KG1 (cell line): ENCODE measurements around the gene PDE2A.

Source experiments
- DNase-seq: peaks from one replicate; lab custom pipeline; 2025; lab: John Stamatoyannopoulos, UW

Gene PDE2A

DNA sequence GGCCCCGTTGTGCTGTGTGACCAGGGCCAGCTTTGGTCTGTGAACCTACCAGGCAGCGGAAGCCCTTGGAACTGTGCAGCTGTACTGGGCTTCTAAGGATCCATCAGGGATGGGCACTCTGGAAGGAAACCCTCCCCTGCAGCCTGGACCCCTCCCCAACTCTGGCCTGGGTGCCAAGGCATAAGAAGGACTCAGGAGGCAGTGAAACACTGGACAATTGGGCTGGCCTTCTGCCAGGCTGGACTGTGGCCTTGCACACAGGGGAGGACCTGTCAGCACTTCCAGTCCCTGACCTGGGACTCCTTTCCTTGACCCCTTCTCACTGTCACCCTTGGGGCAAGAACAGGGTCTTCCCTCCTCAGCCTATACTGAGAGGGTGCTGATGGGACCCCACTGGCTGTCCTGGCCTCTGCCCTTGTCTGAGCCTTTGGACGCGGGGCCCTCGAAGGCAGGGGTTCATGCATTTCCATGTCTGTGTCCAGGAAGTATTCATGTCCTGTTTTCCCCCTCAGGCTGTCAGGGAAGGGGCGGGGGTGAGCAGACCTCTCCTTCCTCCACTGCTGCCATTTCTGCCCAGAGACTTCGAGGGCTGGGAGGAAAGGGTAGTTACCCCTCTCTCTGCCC, 39.6 kb downstream of the PDE2A start:
- no peak for DNase-seq

DNA sequence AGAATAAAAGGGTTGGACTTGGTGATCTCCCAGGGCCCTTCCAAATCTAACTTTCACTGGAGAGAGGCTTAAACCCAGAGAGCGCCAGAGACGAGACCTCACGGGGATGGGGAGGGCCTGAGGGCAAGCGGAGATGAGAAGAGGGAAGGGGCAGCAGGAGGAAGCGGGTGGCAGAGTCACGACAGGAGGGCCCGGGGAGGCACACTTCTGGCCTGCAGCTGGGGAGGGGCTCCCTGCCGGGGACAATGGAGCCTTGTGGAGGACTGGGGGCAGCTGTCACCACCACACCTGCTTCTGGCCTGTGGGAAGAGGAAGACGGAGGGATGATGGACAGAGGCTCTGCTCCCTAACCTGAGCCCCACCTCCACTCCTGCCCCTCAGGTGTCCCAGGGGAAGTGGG, 40.2 kb downstream of the PDE2A start:
- DNase-seq: no peak

DNA sequence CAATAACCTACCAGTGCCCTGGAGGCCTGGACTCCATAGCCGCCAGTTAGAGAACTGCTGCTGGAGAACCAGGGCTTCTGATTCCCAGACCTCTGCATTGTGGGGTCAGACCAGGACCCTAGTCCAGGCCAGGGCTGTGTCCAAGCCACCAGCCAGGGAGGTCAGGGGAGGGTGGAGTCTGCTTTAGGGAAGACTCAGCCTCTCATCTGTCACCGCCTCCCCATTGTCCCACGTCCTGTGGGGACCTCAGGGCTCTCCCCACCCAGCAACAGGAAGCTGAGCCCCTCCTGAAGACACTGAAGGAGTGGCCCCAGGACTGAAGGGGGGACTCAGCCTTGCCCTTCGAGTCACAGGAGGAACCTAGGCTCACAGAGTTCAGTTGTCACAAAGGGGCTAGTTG, 41.2 kb downstream of the PDE2A start:
- DNase-seq: no peak

DNA sequence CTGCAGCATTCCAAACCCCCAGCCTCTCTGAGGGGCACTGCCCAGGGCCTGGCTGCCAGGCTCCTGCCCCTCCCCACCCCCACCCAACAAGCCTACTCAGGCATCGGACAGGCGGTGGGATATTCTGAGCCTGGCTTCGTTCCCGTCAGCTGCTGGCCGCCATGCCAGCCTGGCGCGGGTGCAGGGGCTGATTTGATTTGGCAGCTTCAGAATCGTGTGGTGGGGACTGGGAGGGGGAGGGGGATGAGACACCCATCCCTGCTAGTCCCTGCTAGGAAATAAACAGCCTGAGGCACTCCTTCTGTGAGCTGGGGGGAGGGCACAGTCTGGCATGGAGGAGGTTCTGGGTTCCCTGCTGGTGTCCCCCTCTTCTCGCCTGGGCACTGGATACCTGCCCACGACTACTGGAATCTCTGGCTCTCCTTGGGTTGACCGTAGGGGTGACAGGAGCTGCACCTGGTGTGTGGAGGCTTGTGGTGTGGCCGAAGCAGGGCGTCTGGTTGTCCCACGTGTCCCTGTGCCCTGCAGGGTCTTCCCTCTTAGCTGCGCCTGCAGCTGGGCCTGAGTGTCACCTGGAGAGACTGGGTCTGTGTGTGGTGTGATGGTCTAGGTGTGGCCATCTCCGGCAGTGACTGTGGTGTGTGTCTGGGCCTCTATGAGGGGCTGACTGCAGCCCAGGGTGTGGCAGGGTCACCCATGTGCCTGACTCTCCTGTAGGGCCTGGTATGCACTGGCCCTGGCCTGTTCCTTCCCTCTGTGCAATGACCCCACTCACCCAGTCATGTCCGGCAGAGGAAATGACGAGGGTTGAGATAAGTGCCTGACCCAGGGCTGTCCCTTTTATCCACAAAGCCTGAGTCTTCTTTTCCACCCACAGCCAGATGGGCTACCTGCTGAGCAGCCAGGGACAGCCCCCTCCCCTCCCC, 42.2 kb downstream of the PDE2A start:
- DNase-seq: no peak

DNA sequence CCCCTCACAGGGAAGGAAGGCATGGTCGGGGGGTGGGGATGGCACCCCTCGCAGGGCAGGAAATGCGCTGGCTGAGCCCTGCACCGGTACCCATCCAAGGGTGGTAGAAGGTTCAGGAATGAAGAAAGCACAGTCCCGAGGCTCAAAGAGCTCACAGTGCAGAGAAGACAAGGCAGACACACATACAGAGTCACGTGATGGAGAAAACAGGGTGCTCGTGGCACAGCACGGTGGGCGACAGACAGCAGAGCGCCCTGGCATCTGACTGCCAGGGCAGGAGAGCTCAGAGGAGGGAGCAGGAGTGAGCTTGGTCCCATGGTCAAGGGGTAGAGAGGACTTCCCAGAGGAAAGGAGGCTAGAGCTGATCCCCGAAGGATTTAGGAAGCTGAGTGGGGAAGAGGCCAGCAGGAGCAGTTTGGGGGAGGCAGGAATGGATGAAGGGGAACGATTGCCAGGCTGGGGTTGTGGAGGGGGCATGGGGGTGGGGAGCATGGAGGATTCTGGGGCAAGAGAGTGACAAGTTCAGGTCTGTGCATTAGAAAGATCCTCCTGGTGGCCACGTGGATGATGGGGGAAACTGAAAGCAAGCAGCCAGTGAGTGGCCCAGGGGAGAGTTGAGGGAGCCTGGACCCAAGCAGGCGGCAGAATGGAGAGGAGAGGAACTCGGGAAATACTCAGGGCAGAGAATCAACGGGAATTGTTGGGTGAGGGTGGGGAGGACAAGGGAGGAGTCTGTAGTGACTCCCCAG, 43.9 kb downstream of the PDE2A start:
- no peak for DNase-seq

DNA sequence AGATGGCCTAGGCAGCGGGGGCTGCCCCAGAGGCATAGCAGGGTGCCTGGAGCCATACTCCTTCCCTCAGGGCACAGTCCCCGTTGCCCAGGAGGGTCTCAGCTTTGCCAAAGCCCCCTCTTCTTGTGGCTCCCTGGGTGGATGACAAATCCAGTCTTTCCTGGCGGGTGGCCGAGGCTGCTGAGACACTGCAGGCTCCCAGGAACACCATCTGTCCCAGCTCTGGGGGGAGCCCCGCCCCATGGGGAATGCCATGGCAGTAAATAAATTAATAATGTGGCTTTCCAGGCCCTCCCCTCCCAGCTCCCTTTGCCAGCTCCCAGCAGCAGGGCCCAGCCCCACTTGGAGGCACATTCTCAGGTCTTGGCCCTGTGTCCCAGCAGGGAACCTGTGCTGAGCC, 45.0 kb downstream of the PDE2A start:
- no peak for DNase-seq

DNA sequence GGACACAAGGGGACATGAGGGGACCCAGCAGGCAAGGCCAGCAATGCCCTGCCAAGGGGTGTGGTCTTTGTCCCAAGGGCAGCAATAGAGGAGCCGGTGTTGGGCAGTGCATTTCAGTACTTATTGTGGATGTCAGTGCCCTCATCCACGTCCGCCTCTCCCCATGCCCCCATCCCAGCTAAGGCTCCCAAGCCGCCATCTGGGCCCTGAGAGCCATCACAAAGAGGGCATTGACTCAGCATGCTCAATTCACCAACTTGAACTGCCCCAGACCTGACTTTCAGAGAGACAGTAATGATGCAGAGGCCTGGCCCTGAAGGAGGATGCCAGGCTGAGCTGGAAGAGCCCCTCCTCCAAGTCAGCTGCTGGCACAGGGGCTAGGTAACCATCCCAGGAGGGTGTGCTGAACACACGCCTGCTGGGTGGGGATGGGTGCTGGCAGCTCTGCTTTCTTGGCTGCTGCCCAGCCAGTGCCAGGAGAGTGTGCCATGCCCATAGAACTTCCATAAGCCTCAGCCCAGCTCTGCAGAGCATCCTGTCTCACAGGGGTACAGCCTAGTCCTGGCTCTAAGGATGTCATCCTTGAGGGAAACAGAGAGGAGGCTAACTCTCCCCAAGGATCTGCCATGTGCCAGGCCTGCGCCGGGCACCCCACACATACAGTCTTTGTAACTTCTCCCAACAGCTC, 46.5 kb downstream of the PDE2A start:
- DNase-seq: no peak

DNA sequence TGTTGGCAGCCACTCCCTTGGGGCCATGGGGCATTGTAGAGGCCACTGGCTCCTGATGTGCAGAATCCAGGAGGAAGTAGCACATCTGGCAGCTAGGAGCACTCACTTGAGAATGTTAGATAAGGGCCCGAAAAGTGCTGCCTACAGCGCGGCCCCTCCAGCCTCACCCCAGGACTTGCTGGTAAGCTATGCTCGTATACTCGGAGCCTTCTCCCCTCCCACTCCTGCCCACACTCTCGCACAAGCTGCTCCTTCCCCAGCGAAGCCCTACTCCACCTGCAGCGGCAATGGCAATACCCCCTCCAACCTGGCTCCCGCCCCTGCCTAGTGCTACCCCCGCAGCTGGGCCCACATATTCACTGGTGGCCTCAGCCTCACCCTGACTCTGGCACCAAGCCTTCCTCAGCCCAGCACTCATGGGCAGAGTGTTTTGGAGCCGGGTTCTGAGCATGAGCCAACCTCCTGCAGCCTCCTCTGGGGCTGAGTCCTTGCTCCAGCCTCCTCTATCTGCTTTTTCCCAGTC, 47.7 kb downstream of the PDE2A start:
- DNase-seq: no peak

DNA sequence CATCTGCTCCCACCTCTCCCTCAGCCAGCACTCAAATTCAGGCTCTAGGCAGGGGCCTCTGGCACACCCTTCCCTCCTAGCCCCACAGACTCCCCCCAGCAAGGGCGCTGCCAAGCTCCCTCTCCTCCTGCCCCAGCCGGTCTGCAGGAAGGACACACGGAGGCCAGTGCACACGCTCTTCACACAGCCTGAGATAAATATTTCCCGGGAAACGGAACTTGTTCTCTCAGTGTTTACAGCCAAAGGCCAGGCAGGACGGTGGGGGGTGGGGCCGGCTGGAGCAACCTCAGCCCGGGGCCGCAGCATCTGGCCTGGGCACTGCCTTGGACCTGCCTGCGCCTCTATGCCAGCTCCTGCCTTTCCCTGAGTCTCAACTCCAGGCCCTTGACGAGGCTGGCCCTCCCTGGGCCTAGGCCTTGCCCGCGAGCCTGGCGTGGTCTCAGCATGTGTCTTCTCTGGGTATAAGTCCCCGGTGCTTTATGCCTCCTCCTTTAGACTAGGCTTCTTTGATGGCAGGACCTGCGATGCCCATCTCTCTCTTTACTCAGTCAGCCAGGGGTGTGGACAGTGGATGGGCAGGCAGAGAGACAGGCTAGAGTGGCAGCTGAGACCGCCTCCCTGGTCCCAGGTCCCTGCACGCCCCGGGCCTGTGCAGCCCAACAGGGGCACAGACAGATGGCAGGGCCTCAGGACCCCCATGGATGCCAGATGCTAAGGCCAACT, 48.4 kb downstream of the PDE2A start:
- no peak for DNase-seq

DNA sequence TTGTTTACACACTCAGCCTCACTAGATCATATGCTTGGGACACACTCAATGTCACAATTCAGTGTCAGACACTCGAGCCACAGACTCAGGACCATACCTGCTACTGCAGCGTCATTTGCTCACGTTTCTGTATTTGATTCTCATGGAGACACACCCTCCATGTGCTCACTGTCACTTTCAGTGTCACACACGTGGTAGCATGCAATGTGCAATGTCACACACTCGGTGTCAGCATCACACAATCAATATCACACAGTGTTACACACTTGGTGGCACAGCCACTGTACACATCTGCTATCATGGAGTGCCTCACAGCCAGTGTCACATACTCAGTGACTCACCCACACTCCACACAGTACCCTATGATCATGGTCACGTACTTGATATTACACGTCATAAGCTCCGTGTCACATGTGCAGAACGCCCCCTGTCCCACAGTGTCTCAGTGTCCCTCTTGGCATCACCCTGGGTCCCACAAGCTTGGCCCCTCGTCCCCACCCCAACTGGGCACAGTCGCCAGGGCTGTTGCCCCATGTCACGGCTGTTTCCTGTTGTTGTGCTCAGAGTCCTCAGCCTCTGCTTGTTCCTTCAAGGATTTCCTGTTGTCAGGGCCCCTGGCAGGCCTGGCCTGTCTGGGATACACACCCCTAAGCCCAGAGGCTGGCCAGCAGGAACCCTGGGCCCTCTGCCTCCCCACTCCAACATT, 49.6 kb downstream of the PDE2A start:
- DNase-seq: no peak

DNA sequence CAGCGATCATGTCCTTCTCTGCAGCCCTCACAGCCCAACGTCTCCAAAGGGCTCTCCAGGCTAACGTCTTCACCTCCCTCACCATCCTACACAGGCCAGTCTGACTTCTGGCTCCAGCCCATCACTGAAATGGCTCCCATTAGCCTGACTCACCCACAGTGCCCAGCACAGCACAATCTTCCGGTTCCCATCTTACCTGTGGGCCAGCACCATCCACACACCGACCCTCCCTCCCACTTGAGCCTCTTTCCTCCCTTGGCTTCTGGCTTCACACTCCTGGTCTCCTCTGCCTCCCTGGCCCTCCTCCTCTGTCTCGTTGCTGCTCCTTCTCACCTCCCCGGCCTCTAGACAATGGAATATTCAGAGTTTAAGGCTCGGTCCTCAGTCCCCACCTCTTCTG, 51.2 kb downstream of the PDE2A start:
- no peak for DNase-seq

DNA sequence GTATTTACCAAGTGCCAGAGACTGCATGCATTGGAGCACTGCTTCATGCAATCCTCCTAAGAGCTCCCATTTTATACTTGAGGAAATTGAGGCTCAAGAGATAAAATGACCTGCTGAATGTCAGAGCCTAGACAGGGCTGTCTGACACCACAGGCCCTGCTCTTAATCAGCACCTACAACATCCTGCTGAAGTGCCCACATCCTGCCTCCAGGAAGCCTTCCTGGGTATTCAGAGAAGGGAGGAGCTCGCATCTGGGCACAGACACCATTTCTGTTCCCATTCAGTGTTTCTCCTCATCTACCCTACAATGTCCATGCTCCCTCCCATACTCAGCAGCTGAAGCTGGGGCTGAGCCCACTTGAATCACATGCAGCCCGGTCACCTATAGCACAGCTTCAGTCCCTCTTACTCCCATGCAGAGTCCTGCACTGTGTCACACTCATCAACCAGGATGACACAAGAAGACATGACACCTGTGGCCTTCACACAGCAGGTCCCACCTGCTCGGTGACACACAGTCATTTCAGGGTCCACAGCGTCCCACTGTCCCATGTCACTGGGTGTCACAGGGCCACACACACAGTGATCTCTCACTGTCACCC, 53.1 kb downstream of the PDE2A start:
- no peak for DNase-seq

DNA sequence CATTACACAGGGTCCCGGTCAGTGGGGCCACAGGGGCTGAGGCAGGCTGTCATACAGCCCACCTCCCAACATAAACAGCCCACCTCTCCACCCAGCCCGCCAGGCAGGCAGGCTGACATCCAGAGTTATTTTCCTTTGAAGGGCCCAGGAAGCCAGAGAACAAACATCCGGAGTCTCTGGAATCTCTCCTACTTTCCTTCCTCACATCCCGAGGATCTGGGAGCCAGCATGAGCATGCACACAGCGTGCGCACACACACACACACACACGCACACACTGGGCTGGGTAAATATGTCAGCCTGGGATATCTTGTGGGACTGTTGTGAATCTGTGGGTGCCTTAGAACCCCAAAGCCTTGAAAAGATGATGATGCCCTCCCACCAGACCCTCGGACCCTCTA, 55.4 kb downstream of the PDE2A start:
- DNase-seq: no peak

DNA sequence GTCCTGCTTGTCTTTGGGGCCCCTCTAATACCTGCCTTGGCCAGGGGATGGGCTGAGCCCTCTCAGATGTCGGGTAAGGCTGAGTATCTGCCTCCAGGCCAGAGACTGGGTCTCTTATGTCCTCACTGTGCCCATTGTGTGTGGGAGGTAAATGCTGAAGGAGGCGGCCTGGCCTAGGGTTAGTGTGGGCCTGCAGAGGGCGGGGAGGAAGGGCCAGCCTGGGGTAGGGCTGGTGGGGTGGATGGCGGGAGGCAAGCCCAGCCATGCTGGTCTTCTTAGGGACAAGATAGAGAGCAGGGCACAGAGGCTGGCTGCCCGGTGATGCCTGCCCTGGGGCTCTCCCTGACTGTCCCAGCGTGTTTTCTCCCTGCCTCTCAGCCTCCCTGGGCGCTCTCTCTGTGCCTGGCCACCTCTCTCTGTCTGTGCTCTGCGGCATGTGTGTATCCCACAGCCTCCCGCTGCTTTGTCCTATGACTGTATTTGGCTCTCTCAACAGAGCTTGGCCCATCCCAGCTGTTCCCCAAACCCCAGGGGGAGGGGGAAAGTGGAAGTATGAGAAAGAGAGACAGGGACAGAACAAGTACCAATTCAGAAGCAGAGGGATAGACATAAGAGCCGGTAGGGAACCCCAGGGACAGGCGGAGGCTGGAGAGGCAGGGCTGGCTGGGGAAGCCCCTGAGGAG, 57.0 kb downstream of the PDE2A start:
- no peak for DNase-seq

DNA sequence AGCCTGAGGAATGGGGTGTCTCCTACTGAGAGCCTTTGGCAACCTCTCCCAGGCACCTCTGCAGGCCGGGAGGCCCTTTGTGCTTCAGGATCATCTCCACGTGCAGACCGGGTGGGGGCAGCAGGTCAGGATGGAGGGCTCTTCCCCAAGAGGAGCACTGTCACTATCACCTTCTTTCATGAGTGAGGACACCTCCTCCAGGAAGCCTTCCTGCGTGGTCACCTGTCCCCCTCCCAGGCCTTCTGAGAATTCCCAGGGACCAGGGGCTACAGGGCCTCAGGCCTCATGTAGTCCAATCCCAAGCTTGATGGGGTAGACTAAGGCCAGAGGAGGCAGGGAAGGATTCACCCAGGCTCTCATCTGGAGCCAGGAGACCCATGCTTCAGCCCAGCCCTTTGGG, 57.6 kb downstream of the PDE2A start:
- DNase-seq: no peak

DNA sequence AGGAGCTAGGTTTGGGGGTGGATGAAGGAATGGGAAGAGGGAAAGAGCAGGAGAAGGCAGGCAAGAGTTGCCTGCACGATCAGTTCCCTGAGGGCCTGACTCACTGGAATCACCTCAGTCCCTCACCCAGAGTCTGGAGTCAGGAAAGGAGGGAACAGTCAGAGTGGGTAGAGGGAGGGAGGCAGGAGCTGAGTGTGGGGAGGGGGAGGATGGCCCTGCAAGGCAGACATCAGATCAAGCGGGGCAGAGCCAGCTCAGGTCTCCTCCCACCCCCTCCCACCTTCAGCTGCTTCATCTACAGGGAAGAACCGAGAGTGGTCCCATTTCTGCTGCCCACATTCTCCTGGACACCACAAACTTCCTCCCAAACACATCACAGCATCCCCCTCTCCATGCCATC, 58.9 kb downstream of the PDE2A start:
- DNase-seq: no peak

DNA sequence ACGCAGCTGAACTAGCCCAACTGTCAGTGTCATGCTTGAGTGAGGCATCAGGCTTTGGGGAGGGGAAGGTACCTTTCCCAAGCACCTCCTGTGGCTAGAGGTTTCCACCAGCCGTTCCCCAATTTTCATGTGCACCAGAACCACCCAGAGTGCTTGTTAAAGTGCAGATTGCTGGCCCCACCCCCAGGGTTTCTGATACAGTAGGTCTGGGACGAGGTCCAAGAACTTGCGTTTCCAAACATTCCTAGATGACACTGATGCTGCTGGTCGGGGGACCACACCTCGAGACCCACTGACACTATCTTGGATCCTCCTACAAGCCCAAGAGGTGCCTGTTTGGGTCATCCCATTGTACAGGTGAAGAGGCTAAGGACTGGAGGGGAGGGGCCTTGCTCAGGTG, 59.8 kb downstream of the PDE2A start:
- no peak for DNase-seq

DNA sequence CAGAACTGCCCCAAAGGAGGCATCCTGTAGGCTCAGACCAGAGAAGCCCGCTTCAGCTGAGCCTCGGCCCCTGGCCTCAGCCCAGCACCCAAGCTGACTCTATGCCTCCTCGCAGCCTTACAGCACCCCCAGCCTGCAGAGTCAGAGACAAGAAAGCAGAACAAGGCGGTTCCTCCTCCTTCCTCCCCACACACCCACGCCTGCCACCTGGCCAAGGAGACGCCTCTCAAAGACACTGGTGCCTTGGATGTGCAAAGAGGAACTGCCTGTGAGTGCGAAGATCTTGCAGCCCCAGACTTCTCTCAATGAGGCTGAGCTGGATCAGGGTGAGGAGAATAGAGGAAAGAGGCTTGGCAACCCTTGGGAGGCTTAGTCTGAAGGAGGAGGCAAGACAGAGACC, 60.2 kb downstream of the PDE2A start:
- DNase-seq: peak; percentile 86

DNA sequence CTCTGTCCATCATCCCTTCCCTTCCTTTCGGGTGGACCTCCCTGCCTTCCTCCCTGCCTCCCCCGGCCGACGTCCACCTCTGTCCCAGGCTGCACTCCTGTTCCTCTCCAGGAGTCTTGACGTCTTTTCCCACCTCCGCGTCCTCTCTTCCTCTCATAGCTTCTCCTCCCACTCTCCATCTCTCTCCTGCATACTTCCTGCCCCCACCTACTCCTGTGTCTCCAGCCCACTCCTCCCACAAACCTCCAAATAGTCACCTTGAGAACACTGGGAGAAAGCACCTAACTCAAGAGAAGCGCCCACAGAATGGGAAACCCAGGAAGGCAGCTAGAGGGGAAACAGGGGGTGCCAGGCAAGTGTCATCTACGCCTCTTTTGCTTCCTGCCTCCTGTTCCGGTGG, 60.8 kb downstream of the PDE2A start:
- no peak for DNase-seq

DNA sequence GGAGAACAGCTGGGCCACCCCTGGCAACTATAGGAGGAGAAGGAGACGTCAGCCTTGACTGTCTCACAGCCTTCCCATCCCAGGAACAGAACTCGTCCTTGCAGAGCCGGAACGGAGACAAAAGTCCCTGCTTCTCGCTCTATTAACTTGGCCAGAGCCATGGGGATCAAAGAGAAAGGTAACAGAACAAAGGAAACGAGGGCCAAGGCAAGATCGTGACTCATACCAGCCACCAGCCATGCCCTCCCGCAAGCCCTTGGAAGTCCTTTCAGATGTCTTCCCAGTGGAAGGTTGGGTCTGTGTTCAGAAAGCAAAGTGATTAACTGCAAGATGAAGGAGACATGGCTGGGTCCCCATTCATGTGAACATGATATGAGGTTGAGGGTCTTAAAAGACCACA, 64.7 kb downstream of the PDE2A start:
- DNase-seq: no peak
